ENCODE results near the gene MROH2A.

The MROH2A gene

DNA sequence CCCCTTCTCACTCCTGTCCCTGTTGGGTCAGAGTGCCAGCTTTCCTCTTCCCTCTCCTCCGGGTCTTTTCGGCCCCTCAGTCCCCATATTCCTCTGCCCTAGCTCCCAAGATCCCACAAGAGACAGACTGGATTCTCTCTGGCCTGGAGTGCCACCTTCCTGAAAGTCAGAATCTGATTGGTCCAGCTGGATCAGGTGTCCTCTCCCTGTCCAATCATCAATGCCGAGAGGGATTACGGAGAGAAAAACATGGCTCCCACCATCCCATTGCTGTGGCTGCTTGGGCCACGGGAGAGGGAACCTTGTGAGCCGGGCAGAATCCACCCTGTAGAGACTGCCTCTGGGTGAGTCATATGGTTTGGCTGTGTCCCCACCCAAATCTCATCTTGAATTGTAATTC is 2.7 kb upstream of the MROH2A start:
- Histone ChIP-seq H3K36me3 (ENCODE audit: insufficient read depth, low read length) (no peaks in the 10 kb centered on the region; the same call in 1 of the 2 replicates), H3K9ac (ENCODE audit: low read depth, low read length) (no peak overlapping the region), H3K4me1 (ENCODE audit: insufficient read depth, low read length) (no peaks in the 10 kb centered on the region), H3K9me3 (ENCODE audit: control insufficient read depth, insufficient read depth, low read length) (peaks cover 2% of the 10 kb centered on the region; the same call in 1 of the 2 replicates)

DNA sequence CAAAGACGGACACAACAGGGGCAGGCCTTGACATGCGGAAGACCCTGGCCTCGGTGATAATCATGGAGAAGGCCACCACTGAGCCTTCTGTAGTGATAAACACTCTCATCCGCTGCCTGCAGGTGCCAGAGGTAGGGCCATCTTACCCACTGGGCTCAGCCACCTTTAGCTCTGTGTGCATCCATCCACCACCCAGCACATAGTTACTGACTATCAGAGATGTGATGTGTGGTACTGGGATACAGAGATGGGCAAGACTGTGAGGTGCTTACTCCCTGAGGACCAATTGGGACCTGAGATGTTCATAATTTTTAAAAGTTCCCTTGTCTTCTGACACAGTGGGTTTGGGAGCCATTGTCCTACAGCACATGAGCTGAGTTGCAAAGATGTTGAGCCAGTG is 1.6 kb downstream of the MROH2A start:
- Histone ChIP-seq H3K9ac (ENCODE audit: low read depth, low read length) (no peak overlapping the region), H3K9me3 (ENCODE audit: control insufficient read depth, insufficient read depth, low read length) (peaks cover 2% of the 10 kb centered on the region; the same call in 1 of the 2 replicates), H3K36me3 (ENCODE audit: insufficient read depth, low read length) (no peaks in the 10 kb centered on the region; the same call in 1 of the 2 replicates), H3K4me1 (ENCODE audit: insufficient read depth, low read length) (no peaks in the 10 kb centered on the region)

DNA sequence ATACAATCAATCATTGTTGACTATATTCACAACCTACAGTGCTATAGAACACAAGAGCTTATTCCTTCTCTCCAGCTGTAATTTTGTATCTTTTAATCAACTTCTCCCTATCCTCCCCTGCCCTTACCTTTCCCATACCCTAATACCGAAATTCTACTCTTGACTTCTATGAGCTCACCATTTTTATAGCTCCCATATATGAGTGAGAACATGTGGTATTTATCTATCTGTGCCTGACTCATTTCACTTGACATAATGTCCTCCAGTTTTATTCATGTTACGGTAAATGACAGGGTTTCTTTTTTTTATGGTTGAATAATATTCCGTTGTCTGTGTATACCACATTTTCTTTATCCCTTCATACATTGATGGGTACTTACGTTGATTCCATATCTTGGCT is 2.6 kb downstream of the MROH2A start:
- Histone ChIP-seq H3K36me3 (ENCODE audit: insufficient read depth, low read length) (no peaks in the 10 kb centered on the region; the same call in 1 of the 2 replicates), H3K9ac (ENCODE audit: low read depth, low read length) (no peak overlapping the region), H3K9me3 (ENCODE audit: control insufficient read depth, insufficient read depth, low read length) (peaks cover 2% of the 10 kb centered on the region; the same call in 1 of the 2 replicates), H3K4me1 (ENCODE audit: insufficient read depth, low read length) (no peaks in the 10 kb centered on the region)

DNA sequence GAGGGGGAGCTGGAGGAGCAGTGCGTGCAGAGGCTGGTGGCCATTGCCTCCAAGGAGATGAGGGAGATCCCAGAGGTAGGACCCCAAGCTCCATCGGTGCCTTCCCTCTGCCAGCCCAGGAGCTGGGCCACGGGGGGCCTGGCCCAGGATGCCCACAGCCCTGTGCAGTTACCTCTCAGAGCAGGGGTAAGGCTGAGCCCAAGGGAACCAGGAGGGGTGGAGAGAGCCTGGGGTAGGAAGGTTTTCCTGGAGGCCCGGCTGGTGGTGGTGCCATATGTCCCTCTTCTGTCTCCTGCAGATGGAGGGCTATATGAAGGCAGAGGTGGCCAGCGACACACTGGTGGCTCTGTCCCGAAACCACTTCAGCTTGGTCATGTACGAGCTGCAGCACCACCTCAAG is 11.4 kb downstream of the MROH2A start:
- Histone ChIP-seq H3K9me3 (ENCODE audit: control insufficient read depth, insufficient read depth, low read length) (no peaks in the 10 kb centered on the region), H3K9ac (ENCODE audit: low read depth, low read length) (no peak overlapping the region), H3K36me3 (ENCODE audit: insufficient read depth, low read length) (no peaks in the 10 kb centered on the region), H3K4me1 (ENCODE audit: insufficient read depth, low read length) (no peaks in the 10 kb centered on the region)

DNA sequence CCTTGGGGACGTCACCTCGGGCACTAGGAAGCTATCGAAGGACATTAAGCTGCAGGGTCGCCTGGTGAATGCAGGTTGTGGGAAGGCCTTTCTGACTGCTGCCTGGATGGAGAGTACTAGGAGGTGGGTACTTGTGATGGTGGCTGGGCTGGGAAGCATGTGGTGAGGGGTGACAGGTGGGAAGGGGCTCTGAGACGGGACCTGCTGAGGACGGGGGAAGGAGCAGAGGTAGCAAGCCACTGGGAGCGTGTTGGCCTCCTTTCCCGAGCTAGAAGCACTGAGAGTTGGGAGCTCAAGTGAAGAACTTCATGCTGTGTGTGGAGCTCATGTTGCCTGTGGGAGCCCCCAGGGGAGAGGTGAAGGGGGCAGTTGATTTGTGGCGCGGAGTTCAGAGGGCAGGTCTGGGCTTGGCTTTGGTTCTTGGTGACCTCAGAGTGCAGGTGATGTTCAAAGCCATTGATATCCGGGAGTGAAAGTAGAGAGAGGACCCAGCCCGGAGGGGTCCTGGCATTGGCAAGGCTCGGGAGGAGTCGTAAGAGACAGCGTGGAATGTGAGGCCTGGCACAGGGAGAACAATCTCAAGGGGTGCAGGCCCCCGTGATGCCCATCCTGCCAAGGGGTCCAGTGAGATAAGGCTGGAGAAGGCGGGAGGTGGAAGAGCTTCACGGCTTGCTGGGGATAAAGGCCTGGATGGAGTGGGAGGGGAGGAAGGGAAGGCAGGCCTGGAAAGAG is 13.2 kb downstream of the MROH2A start:
- H3K9me3 ChIP-seq (ENCODE audit: control insufficient read depth, insufficient read depth, low read length) = no peaks in the 10 kb centered on the region
- no peaks in the 10 kb centered on the region for H3K4me1 ChIP-seq (ENCODE audit: insufficient read depth, low read length)
- H3K9ac ChIP-seq (ENCODE audit: low read depth, low read length) = no peak overlapping the region
- no peaks in the 10 kb centered on the region for H3K36me3 ChIP-seq (ENCODE audit: insufficient read depth, low read length)

DNA sequence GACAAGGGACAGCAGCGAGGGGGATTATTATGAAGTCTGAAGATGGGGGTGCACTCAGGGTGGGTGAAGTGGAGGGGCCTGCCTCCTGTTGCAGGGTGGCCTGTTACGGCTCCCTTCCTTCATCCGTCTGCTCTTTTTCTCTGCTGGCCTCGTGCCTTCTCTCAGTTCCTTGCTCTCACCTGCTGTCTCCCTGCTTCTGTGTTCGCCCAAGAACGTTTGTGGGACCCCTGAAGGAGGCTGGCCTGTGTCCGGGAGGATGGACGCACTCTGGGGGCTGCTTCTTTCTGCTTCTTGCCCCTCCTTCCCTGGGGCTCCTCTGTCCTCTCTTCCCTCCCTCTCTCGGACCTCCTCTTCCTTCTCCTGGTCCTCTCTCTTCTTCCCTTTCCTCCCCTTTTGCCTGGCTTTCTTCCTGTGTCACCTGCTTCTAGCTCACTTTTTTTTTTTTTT is 13.8 kb downstream of the MROH2A start:
- H3K4me1 ChIP-seq (ENCODE audit: insufficient read depth, low read length) = no peaks in the 10 kb centered on the region
- no peaks in the 10 kb centered on the region for H3K9me3 ChIP-seq (ENCODE audit: control insufficient read depth, insufficient read depth, low read length)
- H3K9ac ChIP-seq (ENCODE audit: low read depth, low read length) = no peak overlapping the region
- H3K36me3 ChIP-seq (ENCODE audit: insufficient read depth, low read length) = no peaks in the 10 kb centered on the region

DNA sequence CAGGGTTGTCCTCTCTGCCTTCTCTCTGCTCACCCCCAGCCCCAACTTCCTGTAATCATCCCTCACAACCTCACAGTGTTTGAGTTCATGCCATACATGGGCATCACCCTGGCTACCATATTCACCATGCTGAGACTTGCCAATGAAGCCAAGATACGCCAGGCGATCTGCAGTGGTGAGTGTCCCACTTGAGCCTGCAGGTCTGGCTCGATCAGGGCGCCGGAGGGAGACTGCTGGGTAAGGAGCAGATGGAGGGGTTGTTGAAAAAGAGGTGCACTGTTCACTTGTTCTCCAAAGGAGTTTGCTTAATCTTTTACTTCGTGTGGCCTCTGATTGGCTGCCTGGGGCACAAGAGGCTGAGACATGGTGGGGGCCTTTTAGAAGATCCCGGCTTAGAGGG is 14.6 kb downstream of the MROH2A start:
- Histone ChIP-seq H3K4me1 (ENCODE audit: insufficient read depth, low read length) (no peaks in the 10 kb centered on the region), H3K36me3 (ENCODE audit: insufficient read depth, low read length) (no peaks in the 10 kb centered on the region), H3K9me3 (ENCODE audit: control insufficient read depth, insufficient read depth, low read length) (no peaks in the 10 kb centered on the region), H3K9ac (ENCODE audit: low read depth, low read length) (no peak overlapping the region)

DNA sequence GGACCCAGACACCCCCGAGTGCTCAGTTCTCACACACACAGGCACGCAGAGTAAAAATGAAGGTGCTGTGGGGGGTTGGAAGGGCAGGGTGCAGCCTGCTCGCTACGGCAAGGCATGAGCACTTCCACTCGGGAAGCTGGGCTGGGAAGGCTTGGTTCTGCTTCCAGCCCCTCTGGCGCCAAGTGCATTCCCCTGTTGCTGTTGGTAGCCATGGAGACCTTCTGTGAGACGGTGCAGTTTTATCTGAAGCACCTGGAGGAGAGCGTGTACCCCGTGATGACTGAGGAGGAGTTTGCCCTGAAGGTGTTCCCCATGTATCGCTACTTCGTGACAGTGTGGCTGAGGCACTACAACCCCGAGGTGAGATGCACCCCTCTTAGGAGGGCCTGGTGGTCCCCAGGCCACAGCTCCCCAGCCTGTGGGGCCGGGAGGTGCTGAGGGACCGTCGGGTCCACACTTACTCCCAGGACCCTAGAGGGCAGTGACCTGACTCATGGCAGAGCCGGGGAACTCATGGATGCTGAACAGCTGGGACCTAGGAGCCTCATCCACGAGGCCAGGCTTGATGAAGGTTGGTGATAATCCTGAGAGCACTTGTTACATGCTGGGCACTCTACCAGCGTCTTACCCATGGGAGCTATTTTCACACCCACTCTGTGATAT is 15.5 kb downstream of the MROH2A start:
- Histone ChIP-seq H3K4me1 (ENCODE audit: insufficient read depth, low read length) (no peaks in the 10 kb centered on the region), H3K9ac (ENCODE audit: low read depth, low read length) (no peak overlapping the region), H3K36me3 (ENCODE audit: insufficient read depth, low read length) (no peaks in the 10 kb centered on the region), H3K9me3 (ENCODE audit: control insufficient read depth, insufficient read depth, low read length) (no peaks in the 10 kb centered on the region)

DNA sequence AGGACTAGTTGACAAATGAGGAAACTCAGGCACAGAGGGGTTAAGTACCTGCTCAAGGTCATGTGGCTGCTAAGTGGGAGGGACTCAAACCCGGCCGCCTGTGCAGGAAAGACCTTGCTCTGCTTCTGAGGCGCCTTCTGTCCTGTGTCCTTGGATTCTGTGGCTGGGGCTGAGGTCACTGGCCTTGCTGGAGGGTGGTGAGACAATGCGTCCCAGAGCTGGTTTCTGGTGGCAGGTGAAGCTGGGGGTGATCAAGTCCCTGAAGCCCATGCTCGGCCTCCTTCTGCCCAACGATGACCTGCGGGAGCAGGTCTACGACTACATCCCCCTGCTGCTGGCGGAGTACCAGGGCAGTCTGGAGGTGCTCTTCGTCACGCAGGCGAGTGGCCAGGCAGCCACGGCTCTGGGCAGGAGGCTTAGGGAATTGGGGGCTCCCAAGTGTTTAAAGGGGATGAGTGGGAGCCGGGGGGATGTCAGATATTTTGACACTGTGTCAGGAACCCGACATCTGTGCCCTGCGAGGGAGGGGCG is 16.1 kb downstream of the MROH2A start:
- no peaks in the 10 kb centered on the region for H3K4me1 ChIP-seq (ENCODE audit: insufficient read depth, low read length)
- no peaks in the 10 kb centered on the region for H3K36me3 ChIP-seq (ENCODE audit: insufficient read depth, low read length)
- H3K9ac ChIP-seq (ENCODE audit: low read depth, low read length) = no peak overlapping the region
- no peaks in the 10 kb centered on the region for H3K9me3 ChIP-seq (ENCODE audit: control insufficient read depth, insufficient read depth, low read length)

DNA sequence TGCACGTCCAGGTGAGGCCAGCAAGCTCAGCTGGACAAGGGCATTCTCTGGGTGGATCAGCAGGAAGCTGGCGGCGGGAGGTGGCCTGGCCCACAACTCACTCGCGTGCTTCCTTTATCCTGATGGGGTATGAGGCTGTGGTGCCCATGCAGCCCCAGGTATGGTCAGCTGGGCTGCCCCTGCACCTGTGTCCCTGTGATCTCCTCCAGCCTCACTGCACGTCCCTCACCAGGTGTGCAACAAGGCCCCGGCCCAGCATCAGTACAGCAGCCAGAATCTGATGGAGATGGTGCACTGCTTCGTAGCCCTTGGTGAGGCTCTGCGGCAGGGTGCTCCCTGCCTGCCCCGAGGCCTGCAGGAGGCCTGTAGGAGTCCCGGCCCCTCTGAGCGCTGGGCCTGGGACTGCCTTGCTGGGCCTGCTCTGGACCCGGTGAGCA is 17.6 kb downstream of the MROH2A start:
- Histone ChIP-seq H3K4me1 (ENCODE audit: insufficient read depth, low read length) (no peaks in the 10 kb centered on the region), H3K36me3 (ENCODE audit: insufficient read depth, low read length) (no peaks in the 10 kb centered on the region), H3K9ac (ENCODE audit: low read depth, low read length) (no peak overlapping the region), H3K9me3 (ENCODE audit: control insufficient read depth, insufficient read depth, low read length) (no peaks in the 10 kb centered on the region)

DNA sequence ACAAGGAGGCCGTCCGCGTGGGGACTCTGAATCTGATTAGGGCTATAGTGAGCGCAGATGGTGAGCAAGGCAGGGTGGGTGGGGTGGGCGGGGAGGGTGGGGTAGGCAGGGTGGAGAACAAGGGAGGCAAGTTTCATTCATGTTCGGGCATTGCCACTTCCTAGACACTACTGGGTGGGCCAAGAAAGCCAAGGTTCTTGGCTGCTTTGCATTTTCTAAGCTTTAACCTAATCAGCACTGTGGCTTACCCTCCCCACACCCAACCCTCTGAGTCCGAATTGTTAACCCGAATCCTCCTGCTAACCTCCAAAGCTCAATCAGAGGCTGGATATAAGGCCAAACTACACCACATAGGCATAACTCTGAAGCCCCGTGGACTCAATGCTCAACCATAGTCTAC is 18.1 kb downstream of the MROH2A start:
- no peaks in the 10 kb centered on the region for H3K36me3 ChIP-seq (ENCODE audit: insufficient read depth, low read length)
- H3K9ac ChIP-seq (ENCODE audit: low read depth, low read length) = no peak overlapping the region
- H3K4me1 ChIP-seq (ENCODE audit: insufficient read depth, low read length) = no peaks in the 10 kb centered on the region
- H3K9me3 ChIP-seq (ENCODE audit: control insufficient read depth, insufficient read depth, low read length) = no peaks in the 10 kb centered on the region

DNA sequence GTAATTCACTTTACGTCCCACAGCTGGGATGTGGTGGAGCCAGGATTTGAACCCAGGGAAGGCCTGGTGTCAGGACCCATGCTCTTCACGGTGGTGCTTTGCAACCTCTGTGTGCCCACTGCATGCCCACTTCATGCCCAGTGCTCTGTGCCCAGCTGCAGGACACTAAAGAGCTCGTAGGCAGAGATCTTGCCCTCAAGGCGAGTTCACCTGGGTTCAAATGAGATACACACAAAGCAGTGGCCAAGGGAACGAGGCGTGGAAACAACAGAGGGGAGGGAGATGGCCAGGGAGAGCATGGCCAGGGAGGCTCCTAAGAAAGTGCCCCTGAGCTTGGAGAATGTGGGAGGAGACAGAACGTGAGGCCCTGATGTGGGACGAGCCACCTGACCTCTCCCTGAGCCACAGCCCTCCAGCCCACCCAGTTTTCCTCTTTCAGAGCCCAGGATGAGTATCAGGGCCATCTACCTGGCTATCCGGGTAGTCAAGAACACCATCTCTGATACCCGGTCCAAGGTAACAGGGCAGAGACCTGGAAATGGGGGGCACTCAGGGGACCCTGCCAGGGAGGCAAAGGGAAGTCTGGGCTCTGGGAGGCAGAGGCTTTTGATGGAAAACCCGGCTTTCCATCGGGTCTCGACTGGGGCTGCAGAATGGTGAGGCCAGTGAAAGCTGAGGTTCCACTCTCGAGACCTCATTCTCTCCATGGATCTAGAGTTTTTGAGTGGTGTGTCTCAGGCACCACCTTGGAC is 20.4 kb downstream of the MROH2A start:
- no peaks in the 10 kb centered on the region for H3K9me3 ChIP-seq (ENCODE audit: control insufficient read depth, insufficient read depth, low read length)
- no peak overlapping the region for H3K9ac ChIP-seq (ENCODE audit: low read depth, low read length)
- no peaks in the 10 kb centered on the region for H3K4me1 ChIP-seq (ENCODE audit: insufficient read depth, low read length)
- no peaks in the 10 kb centered on the region for H3K36me3 ChIP-seq (ENCODE audit: insufficient read depth, low read length)

DNA sequence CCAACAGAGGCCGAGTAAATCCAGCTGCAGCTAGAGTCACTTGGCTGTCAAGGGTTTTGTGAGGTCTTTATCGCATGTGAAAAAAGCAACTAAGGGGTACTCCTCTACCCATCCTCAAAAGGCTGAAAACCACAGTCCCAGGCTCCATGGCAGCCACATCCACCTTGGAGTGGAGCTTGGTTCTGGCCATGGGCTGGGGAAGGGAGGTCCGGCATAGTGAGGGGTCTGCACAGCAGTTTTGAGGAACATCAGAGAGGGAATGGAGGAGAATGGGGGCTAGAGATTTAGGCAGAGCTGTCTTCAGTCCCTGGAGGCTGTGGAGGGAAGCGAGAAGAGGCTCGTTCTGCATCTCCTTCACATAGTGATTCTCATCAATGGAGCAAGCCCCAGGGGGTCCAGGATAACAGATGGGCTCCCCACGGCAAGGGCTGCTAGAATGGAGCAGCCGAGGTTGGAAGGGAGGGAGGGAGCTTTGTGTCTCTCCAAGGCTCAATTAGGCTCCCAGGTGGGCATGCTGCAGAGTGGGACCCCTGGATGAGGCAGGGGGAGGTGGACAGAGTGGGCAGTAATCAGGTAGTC is 21.0 kb downstream of the MROH2A start:
- Histone ChIP-seq H3K36me3 (ENCODE audit: insufficient read depth, low read length) (no peaks in the 10 kb centered on the region), H3K4me1 (ENCODE audit: insufficient read depth, low read length) (no peaks in the 10 kb centered on the region), H3K9ac (ENCODE audit: low read depth, low read length) (no peak overlapping the region), H3K9me3 (ENCODE audit: control insufficient read depth, insufficient read depth, low read length) (no peaks in the 10 kb centered on the region)

DNA sequence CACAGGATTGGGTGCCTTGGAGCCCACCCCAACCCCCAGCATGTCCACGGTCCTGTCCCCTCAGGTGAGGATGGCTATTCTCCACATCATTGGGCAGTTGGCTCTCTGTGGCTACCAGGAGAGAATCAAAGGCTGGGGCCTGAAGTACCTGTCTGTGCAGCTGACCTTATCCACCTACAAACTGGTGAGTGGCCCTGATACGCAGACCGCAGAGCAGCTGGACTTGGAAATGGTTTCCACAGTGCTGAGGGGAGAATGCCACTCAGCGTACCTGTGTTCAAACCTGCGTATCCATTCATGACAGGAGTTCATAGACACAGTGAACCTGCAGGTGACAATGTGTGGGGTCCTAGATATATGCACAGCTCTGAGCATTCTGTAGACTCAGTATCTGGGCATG is 21.6 kb downstream of the MROH2A start:
- Histone ChIP-seq H3K36me3 (ENCODE audit: insufficient read depth, low read length) (no peaks in the 10 kb centered on the region), H3K9me3 (ENCODE audit: control insufficient read depth, insufficient read depth, low read length) (no peaks in the 10 kb centered on the region), H3K9ac (ENCODE audit: low read depth, low read length) (no peak overlapping the region), H3K4me1 (ENCODE audit: insufficient read depth, low read length) (no peaks in the 10 kb centered on the region)

All from ES-I3 (cell line).